GM18511 (cell line): ENCODE data around the gene CHRD.

ENCODE experiments used
- ATAC-seq: cut with Tn5 transposase; IDR thresholded peaks from one replicate; pipeline ENCODE4 v1.9.1; 2021; ENCODE audit warnings: mild to moderate bottlenecking, moderate library complexity; ENCODE audit not compliant: unreplicated experiment

Gene CHRD

DNA sequence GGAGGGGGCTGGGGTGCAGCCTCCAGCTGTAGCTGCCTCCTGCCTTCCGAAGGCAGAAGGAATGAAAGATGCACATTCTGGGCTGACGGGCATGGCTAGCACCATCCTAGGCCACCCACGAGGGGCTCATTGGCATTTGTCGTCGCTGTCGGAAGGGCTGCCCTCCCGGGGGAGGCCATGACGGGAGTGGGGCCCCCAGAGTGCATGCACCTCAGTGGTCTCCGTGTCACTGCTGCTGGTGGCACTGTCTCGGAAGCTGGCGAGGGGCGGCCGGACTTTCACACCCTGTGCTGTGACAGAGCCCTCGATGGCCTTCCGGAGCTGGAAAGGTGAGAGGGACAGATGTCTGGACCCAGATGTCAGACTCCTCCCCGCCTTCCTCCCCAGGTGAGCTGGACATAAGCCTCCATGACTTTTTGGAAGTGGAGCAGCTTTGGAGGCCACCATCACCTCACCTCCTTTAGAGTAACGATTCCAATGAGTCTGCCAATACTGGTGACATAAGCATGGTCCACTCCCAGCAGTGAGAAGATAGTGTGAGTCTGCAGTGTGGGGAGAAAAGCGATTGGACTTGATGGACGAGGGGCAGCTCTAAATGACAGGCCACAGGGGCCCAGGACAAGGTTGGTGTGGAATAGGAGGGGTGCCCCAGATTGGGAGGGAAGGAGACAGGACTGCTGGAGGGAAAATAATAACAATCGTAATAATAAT lies 33.2 kb upstream of the CHRD start:
- no peak for ATAC-seq

DNA sequence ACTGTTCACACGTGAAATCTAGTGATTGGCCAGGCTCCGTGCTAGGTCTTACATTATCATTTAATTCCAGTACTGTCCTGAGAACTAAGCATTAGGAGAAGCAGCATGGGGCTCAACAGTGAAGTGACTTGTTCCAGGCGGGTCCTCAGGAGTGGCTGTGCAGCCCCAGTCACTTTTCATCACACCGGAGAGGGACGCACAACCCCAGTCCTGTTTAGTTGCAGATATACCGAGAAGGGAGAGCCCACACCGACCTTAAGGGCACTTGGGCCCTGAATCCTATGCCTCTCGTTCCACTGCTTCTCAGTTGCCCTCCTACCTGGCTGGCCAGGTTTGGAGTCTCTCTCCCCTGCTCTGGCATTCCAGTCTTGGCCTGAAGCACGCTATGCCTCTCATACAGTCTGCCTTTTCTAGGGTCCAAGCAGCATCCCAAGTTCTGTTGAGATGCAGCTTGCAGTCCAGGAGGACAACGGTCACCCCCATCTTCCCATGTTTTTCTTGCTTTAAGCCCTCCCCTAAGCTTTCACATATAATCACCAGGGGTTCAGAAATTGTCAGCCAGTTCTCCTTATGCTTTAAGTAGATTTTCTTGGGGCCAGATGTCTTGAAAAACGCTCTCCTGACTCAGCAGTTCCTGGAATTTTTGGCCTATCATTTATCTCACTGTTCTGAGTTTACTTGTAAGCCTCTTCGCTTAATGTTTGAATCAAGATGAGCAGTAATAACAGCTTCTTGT lies 32.4 kb upstream of the CHRD start:
- no peak for ATAC-seq

DNA sequence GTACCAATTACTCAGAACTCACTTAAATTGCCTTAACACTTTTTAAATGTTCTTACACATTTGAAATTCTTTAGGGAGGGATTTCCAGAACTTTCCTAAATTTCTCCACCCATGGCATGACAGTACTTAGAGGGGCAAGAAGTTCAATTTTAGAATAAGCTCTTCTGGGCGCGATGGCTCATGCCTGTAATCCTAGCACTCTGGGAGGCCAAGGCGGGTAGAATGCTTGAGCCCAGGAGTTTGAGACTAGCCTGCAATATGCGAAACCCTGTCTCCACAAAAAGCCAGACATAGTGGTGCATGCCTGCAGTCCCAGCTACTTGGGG lies 31.8 kb upstream of the CHRD start:
- ATAC-seq = no peak

DNA sequence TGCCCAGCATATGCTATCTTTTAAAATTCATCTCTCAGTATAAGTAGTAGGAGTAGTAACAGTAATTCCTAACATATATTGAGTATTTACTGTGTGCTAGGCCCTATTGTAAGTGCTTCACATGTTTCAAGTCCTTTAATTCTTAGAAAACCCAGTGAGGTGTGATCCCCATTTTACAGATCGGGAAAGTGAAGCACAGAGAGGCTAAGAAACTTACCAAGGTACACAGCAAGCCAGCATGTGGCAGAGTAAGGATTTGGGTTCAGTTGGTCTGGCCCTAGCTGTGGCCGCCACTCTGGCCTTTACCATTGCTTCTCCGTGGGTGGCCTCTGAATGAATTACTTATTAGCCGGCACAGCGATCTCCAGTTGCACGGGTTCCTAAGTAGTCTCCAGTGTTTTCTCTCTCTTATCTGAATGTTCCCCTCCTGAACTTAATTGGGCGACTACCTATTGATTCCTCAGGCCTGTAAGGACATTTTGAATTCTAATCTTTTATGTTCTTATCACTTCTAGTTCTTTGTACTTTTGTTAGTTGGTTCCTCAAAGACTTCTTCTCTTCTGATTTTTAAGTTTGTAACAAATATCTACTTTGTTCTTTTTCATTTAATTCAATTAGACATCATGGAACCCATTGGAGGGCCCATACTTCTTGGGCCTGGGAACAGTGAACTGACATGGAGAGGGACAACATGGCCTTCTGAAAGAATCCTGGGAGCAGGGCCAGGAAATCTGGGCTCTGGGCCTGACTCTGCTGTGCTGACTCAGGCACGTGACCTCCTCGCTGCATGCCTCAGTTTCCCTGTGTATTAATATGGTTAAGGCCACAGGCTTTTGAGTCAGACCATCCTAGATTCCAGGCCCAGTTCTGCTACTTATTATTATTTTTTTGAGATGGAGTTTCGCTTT lies 30.0 kb upstream of the CHRD start:
- no peak for ATAC-seq

DNA sequence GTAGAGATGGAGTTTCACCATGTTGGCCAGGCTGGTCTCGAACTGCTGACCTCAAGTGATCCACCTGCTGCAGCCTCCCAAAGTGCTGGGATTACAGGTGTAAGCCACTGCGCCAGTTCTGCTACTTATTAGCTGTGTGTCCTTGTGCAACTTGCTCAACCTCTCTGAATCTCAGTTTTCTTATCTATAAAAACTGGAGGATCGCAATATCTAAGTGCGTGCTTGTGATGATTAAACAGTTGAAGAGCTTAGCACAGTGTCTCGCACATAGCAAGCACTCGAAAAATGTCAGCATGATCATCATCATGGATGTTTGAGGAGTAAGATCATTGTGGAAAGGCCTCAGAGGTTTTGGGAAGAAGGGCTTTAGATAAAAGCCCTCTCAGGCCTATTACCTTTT lies 29.2 kb upstream of the CHRD start:
- no peak for ATAC-seq

DNA sequence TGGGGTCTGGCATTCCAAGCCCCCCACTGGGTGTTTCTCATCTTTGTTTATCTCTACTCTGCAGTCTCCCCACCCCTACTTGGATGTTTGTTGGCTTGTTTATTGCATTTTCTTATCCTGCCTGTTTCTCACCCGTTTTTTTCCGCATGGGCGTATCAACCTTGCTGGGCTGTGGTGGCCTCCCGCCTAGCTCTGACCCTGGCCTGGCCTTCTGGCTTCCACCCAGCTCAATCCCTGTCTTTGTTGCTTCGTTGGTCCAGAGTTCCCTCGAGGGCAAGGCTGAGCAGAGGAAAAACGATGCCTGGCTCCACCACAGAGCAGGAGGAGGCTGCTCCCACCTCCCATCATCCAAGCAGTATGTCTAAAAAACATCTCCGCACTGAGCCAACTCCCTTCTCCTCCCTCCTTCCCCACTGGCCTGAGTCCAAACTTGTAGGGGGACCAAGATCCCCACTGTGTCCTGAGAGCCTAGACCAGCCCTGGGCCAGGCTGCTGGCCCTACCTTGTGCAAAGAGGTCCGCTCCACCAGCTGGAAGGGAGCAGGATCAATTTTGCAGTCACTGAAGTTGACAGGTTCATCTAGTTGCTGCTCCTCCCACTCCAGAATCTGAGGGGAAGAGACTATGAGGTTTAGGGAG lies 28.2 kb upstream of the CHRD start:
- ATAC-seq = no peak

DNA sequence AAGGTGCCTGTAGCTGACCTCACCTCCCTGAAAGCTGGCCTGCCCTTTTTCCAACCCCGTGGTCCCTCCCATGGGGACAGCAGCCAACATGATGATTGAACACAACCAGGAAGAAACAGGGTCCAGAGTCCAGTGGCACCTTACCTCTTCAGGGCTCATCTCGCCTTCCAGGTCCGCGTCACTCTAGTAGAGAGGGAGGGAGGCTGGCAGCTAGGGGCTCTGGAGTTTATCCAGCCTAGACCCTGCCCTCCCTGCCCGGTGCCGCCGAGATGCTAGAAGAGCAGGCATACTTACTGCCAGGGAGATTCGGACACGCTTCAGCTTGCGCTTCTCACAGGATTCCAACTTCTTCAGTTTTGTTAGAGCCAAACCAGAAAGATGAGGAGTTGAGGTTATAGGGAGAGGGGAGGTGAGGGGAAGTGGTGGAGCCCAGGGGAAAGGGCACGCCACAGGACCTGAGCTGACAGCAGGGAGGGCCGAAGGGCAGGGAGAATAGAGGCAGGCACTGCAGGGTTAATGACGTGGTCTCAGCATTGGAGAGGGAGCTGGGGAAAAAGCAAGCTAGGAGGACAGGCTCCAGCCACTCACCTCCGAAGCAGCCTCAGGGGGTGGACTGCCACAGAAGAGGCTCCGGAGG lies 27.6 kb upstream of the CHRD start:
- no peak for ATAC-seq

DNA sequence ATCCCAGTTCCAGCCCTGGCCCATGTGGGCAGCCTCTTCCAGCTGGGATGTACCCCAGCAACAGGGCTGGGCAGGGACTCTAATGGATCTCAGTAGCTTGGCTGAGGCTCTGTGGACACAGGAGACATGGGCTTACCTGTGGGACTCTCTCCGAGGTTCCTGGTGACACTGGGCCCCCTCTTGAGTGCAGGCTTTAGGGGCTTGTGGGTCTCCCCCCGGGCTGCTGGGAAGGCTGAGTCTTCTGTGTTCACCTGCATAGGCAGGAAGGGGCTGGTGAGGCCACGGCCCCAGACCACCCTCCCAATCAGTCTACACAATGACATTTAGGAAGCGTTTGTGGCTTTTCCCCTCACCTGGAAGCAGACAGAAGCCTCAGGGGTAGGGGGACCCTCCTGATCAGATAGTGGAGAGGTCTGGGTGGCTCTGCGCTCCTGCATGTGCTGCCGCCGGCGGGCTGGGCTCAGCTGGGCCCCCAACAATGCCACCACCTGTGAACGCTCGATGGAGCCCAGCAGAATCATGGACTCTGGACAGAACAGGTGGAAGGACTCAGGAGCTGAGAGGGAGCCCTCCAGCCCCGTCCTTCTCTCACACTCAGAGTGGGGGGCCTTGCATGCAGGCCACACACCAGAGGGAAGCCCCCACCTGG lies 26.8 kb upstream of the CHRD start:
- ATAC-seq = no peak

DNA sequence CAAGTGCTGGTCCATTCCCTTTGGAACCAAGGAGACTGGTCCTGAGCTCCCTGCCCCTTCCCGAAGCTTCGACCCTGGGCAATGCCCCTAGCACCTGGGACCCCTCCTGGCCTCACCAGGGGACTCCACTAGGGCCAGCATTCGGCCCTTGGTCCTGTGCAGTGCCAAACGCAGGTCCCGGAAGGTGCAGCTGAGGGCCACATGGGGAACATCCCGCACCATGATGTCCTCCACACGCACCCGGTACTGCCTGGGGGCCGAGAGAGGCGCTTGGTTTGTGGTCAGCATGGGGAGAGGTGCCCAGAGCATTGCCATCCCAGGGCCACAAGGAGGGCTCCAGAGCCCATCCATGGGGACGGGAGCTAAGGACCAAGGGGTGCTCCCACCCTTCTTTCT lies 26.3 kb upstream of the CHRD start:
- no peak for ATAC-seq

DNA sequence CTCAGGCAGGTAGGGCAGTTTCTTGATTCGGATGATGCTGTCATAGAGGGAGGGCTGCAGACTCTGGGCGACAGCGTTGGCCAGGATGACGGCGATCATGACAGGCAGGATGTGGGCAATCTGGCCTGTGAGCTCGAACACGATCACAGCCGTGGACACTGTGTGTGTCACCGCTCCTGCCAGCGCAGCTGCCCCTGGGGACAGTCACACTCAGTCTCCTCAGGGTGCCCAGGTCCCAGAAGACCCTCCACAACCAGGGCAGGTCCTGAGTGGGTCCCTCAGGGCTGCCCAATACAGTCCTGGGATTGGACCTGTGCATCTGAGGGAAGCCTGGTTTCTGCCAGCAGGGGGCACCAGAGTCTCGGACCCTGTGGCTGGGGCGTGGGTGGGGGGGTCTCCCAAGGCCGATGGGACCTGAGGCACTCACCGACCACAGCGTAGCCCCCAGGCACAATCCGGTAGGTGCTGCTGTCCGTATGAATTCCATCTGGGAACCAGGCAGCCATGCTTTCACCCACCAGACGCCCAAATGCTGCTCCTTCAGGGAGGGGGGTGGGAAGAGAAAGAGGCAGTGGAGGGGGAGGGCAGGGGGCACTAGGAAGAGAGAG lies 25.6 kb upstream of the CHRD start:
- ATAC-seq = no peak

DNA sequence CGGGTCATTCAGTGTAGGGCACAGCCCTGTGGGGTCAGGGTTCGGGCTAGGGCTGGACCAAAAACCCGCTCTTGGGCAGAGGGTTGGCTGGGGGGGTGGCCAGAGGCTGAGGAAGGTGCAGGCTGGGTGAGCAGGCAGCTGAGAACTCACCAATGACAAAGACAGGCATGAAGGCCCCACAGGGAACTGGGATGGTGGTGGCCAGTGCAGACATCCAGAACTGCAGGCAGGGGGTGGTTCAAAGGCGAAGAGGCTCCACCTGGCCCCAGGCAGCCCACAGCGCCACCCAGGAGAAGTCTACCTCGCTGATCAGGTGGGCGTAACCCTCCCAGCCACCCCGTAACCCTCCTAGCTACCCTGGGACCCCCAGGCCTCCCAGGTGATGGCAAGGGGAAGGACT lies 25.1 kb upstream of the CHRD start:
- no peak for ATAC-seq

DNA sequence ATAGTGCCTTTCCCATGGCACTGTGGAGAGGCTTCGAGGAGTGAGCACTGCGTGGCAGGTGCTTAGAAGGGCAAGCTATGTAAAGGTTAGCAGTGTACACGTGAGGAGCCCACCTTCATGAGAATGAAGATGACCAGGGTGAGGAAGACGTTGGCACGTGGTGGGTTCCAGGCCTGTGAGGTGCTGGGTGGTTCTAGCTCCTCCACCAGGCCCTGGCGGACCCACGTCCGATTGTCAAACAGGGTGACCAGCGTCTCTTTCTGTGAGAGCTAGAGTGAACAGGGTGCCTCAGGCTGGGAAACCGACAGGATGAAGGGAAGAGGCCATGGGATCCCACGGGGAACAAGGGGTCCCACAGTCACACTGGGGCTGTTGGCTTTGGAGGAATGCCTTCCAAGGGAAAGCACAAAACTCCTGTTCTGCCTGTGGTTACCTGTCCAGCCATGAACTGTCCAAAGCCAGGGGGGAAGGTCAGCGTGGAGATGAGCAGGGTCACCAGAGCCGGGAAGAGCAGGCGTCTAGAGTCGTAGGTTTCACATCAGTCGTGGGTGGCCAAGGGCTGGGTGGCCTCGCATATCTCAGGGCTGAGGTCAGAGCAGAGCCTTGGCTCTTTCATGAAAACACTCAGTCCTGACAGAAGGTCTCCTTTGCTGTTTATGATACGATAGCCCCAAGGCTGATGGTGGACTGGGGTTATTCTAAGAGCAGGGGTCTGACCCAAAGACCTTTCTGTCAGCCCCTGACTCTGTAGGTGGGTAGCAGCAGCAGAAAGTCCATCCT lies 24.4 kb upstream of the CHRD start:
- no peak for ATAC-seq

DNA sequence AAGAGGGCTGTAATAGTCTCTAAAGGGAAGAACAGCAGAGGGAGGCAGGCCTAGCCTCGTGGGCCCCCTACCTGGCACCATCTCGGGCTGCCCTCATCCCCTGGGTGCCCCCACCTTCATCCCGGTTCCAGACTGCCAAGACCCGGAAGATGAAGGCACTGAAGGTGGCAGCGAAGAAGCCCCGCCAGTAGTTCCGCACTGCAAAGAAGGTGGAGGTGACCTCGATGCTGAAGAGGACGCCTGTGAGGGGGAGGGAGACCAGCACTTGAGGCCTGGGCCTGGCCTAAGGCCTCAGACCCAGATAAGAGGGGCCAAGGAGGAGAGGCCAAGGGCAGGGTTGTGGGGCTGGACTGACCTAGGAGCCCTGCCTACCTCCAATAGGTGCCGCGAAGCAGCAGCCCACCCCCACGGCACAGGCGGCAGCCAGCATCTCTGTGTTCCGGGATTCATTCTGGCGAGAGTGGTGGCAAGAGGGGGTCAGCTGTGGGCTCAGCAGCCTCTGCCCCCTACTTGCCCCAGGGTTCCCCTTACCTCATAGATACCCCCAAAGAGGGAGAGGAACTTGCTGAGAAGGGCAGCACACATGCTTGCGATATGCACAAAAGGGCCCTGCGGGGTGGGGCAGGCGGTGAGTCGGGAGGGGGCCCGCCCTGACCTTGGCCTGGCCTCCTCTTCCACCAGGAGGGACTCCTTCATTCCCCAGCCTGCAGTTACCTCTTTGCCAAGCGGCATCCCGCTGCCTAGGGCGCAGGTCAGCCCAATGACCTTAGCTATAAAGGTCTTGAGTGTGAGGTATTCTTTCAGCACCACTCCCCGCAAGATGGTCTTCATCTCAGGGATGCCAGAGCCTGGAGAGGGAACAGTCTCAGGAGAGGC lies 22.4 kb upstream of the CHRD start:
- ATAC-seq = no peak

DNA sequence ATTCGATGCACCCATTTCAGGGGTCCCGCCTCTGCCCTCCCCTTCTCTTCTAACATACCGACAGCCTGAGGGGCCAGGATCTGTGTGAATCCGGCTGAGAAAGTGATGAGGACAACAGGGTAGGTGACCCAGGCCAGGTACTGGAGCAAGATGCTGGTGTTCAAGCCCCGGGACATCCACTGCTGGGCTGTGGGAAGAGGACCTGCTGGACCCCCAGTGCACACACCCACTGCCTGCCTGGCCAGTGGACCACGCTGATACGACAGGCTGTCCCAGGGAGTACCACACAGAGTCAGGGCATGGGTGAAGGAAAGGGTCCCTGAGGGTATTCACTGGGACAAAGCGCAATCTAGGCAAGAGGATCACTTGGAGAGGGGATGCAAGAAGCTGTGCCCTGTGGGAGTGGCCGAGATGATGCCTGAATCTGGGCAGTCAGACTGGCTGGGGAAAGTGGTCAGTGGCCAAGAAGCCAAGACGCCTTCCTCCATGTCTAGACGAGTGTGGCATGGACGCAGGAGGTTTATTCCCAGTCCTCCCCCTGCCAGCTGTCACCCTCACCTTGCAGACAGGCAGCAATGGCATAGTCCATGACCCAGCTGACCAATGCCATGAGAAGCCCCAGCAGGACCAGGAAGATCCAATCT lies 21.6 kb upstream of the CHRD start:
- ATAC-seq = no peak

DNA sequence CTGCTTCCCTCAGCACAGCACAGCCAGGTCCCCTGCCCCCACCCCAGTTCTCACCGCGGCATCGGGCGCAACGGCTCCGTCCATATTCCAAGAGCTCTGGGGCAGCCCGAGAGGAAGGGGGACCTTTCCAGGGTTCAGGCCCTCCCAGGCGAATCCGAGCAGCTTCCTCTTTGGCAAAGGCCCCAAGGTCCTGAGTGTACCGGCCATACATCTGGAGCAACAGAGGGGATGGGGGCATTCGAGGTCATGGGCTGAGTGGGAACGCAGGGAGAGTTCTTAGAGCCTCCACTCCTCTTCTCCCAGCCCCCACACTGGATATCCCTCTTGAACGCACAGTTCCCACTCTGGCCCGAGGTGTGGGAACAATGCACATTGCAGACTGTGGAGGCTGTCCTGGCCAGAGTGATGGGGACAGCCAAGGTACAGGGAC lies 20.9 kb upstream of the CHRD start:
- no peak for ATAC-seq

DNA sequence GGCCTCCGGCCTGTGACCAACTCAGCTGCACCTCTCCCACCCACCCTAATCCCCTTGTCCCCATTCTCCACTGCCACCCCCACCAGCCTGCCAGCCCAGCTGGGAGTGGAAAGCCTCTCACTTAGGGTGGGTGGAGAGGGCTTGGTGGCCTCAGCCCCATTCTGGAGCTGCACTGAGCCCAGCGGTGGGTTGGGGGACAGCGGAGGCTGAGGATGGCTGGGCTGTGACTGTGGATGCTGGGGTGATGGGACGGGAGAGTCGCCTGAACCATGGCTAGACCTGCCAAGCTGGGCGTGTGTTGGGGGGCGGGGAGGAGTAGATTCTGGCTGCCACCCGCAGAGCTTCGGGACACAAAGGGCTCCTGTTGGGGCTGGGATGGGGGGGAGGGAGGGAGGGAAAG lies 20.2 kb upstream of the CHRD start:
- no peak for ATAC-seq

DNA sequence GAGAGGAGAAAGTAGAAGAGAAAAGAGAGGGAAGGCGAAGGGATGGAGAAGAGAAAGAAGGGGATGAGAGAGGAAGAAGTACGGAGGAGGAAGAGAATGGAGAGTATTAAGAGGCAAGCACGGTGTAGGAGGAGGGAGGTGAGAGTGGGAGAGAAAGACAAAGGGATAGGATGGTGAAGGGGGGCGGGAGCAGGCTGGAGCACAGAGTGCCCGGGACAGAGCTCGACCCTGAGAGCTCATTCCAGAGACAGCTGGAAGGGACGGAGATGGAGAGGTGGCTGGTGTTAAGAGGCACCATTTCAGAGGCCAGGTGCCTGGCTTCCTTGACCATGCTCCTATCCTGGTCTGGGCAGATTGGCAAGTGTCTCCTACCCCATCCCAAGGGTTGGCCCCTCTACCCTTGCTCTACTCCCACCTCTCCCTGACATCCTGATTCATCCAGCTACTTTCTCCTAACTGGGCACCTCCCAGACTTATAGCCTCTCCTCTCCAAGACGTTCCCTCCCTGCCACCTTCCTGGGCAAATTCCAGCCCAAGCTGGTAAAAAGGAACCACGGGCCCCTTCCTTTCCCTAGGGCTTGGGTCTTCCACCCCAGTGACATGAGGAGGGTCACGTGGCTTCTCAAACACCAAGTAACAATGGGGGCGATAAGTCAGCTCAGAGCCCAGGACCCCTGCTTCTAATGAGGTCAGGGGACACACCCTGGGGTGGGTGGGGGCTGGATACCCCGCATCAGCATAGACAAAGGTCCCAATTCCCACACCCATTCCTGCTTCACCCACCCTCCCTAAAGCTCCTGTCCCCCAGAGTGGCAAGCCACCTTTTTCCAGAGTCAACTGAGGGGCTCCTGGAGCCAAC lies 19.6 kb upstream of the CHRD start:
- ATAC-seq = no peak
